Endothelial cell of umbilical vein (primary cell): ENCODE data around the gene KIAA1671. TPM values are rescaled to one million over a fixed set of nuclear protein-coding genes. Genes with fewer than 3 reads are reported as not detected.

ENCODE experiments used
- BruUV-seq: library from RNA; stranded (reverse); fragments of 400-500 nt; replicated peaks from 2 replicates; lab custom pipeline; 2021; lab: Mats Ljungman, UMichigan
- CTCF ChIA-PET: fragments of 300-600, 350-600 bp; sonication (Branson Sonifier 250); formaldehyde crosslinking; loops from one replicate; lab custom pipeline; 2021; ENCODE audit warnings: antibody characterized with exemption, inconsistent platforms; lab: Charles Lee
- POLR2A ChIA-PET: fragments of 300-600, 350-600 bp; sonication (Branson Sonifier 250); formaldehyde crosslinking; loops from one replicate; lab custom pipeline; 2021; ENCODE audit warnings: antibody characterized with exemption, inconsistent platforms; lab: Charles Lee
- DNase-seq: peaks from one replicate; pipeline ENCODE4 v3.0.0-alpha.2; 2011; ENCODE audit warnings: low read depth, low spot score
- FAIRE-seq: peaks from 2 replicates; lab custom pipeline; 2011; peaks lifted over from hg19 to GRCh38; lab: Jason Lieb, UNC
- H2AFZ ChIP-seq: 2 replicates; pipeline ENCODE4 v1.6.0; 2012; ENCODE audit warnings: low read depth, low read length, control low read depth, inconsistent platforms
- H3K27ac ChIP-seq: 2 replicates; pipeline ENCODE4 v1.5.1; 2011; ENCODE audit warnings: low read depth, mild to moderate bottlenecking, control low read depth, low read length, moderate library complexity; ENCODE audit not compliant: insufficient read depth
- H3K27me3 ChIP-seq, 2 experiments: 2 replicates each; pipeline versions ENCODE4 v1.6.0 to v1.6.1; 2011; ENCODE audit warnings: low read length in 2 of 2, mixed read lengths in 1 of 2; ENCODE audit not compliant: control insufficient read depth in 2 of 2, insufficient read depth in 2 of 2
- H3K36me3 ChIP-seq, 2 experiments: 2 replicates in 1 of 2; 3 replicates in 1 of 2; pipeline ENCODE4 v1.5.1; 2011; ENCODE audit warnings: low read length in 2 of 2, mild to moderate bottlenecking in 1 of 2, moderate library complexity in 1 of 2; ENCODE audit not compliant: control insufficient read depth in 2 of 2, insufficient read depth in 2 of 2; ENCODE audit errors: extremely low read depth in 1 of 2
- H3K4me1 ChIP-seq: 3 replicates; pipeline ENCODE4 v1.5.1; 2011; ENCODE audit warnings: mild to moderate bottlenecking, low read length; ENCODE audit not compliant: control insufficient read depth, insufficient read depth; ENCODE audit errors: extremely low read depth
- H3K4me2 ChIP-seq: 2 replicates; pipeline ENCODE4 v1.6.1; 2011; ENCODE audit warnings: low read length, control low read depth, mixed read lengths; ENCODE audit not compliant: insufficient read depth
- H3K4me3 ChIP-seq, 3 experiments: fragments of 200-600 bp in 1 of 3; sonication (generic), shearing (Covaris generic) in 1 of 3; replicated peaks in 1 of 3; 2 replicates each; pipeline ENCODE4 v1.5.1; 2011 to 2016; ENCODE audit warnings: control low read depth in 3 of 3, low read length in 3 of 3, mild to moderate bottlenecking in 2 of 3, inconsistent platforms in 1 of 3, low read depth in 1 of 3, moderate library complexity in 1 of 3; ENCODE audit not compliant: insufficient read depth in 1 of 3
- H3K79me2 ChIP-seq: 2 replicates; pipeline ENCODE4 v1.6.0; 2012; ENCODE audit warnings: low read length, inconsistent platforms; ENCODE audit not compliant: control insufficient read depth, insufficient read depth
- H3K9ac ChIP-seq: replicated peaks from 2 replicates; pipeline ENCODE3; 2011; ENCODE audit warnings: low read length, control low read depth; ENCODE audit not compliant: insufficient read depth; ENCODE audit errors: extremely low read depth
- H3K9me1 ChIP-seq: replicated peaks from 3 replicates; pipeline ENCODE4 v1.6.0; 2011; ENCODE audit warnings: mild to moderate bottlenecking, low read length; ENCODE audit not compliant: control insufficient read depth, insufficient read depth; ENCODE audit errors: extremely low read depth
- H3K9me3 ChIP-seq: replicated peaks from 2 replicates; pipeline ENCODE4 v1.5.1; 2012; ENCODE audit warnings: low read length, inconsistent platforms; ENCODE audit not compliant: control insufficient read depth, insufficient read depth
- H4K20me1 ChIP-seq: replicated peaks from 2 replicates; pipeline ENCODE3; 2011; ENCODE audit warnings: mild to moderate bottlenecking, low read length; ENCODE audit not compliant: control insufficient read depth, insufficient read depth; ENCODE audit errors: extremely low read depth
- CTCF ChIP-seq, 2 donors: IDR thresholded peaks; 1 replicate in 1 of 2; 2 replicates in 1 of 2; pipeline ENCODE4 v1.5.1; 2011; ENCODE audit warnings: low read length in 2 of 2, mild to moderate bottlenecking in 2 of 2, moderate library complexity in 2 of 2, control low read depth in 1 of 2, inconsistent platforms in 1 of 2, low read depth in 1 of 2; ENCODE audit not compliant: insufficient read depth in 1 of 2; ENCODE audit errors: extremely low read depth in 1 of 2
- EZH2 ChIP-seq: IDR thresholded peaks from 2 replicates; pipeline ENCODE4 v1.6.1; 2012; ENCODE audit warnings: borderline replicate concordance, low read depth, mild to moderate bottlenecking, moderate library complexity, low read length, inconsistent platforms; ENCODE audit not compliant: severe bottlenecking
- FOS ChIP-seq: IDR thresholded peaks from 2 replicates; pipeline ENCODE4 v1.6.1; 2011; ENCODE audit warnings: mild to moderate bottlenecking, low read length, moderate library complexity, borderline replicate concordance; ENCODE audit not compliant: insufficient read depth
- GATA2 ChIP-seq: IDR thresholded peaks from 2 replicates; pipeline ENCODE4 v1.7.0; 2011; ENCODE audit warnings: low read depth, mild to moderate bottlenecking, moderate library complexity, mixed read lengths, low read length; ENCODE audit not compliant: insufficient read length, insufficient read depth
- JUN ChIP-seq: IDR thresholded peaks from 2 replicates; pipeline ENCODE4 v1.6.1; 2011; ENCODE audit warnings: borderline replicate concordance, low read depth; ENCODE audit not compliant: insufficient read length, insufficient read depth
- MYC ChIP-seq: IDR thresholded peaks from one replicate; pipeline ENCODE4 v1.6.1; 2011; ENCODE audit warnings: mild to moderate bottlenecking, low read depth, low read length
- POLR2A ChIP-seq: IDR thresholded peaks from 2 replicates; pipeline ENCODE4 v1.6.1; 2012; ENCODE audit warnings: low read depth, mild to moderate bottlenecking, control low read depth, low read length
- POLR2AphosphoS5 ChIP-seq: IDR thresholded peaks from 2 replicates; pipeline ENCODE4 v1.6.1; 2012; ENCODE audit warnings: low read depth, mild to moderate bottlenecking, control low read depth, low read length, moderate library complexity; ENCODE audit not compliant: insufficient read depth
- dilution Hi-C: fragments of 300-500 bp; cut with MboI; formaldehyde crosslinking; loops from one replicate; pipeline ENCODE4 v1.15.0; 2019; ENCODE audit warnings: low sequenced_read_pairs; ENCODE audit not compliant: extremely low pct_ligation_motif_present
- intact Hi-C: fragments of 100-400 bp; cut with micrococcal nuclease; formaldehyde crosslinking; loops from one replicate; pipeline ENCODE4 v1.10.0; 2022
- polyA plus RNA-seq, 4 experiments: library from polyadenylated mRNA; depleted of rRNA in 3 of 4; stranded (reverse) in 3 of 4; unstranded in 1 of 4; fragments of >200 nt; gene quantifications; 2 replicates each; pipeline versions ENCODE4 v1.2.1 to v1.2.3, GENCODE V29; 2011 to 2012; ENCODE audit warnings: missing spikeins in 1 of 4
- total RNA-seq: library from RNA; stranded (reverse); gene quantifications from 2 replicates; pipeline ENCODE4 v1.2.3, GENCODE V29; 2021
- TF ChIP-seq, protein P1 (sequence below): IDR thresholded peaks from 2 replicates; pipeline ENCODE4 v1.6.1; 2011; ENCODE audit not compliant: insufficient read depth, insufficient read length

KIAA1671 gene
- total and polyA plus RNA-seq, 2 donors (not counting 3 experiments of a cell fraction or from before 2014, with no cell fraction given) = 23.1 to 85.1 TPM

DNA sequence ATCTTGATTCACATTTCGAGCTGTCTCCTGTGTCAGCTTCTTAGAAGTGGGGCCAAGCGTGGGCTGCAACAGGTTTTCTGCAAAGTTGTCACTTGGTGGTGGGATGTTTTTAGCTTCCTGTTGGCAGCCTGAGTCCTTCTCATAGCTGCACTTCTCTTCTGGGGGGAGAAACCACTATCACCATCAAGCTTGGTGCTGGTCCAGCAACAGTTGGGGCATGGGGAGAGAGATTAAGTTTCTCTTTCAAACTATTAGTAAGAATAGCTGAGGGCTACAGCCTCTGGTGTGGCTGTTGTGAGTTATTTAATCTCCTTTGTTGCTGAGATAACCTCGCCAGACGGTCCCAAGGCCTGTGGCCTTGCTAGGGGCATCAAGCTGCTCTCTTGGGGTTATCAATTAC lies 123.8 kb downstream of the KIAA1671 start:
- no TSS peak for BruUV-seq
- Histone ChIP-seq H3K9ac (no peak overlapping the region), H3K27ac (no peak overlapping the region), H3K4me1 (no peaks in the 10 kb centered on the region), H4K20me1 (peaks cover 2% of the 10 kb centered on the region), H3K9me3 (no peaks in the 10 kb centered on the region), H2AFZ (no peak overlapping the region), H3K27me3 (no peaks in the 10 kb centered on the region), H3K4me2 (no peak overlapping the region), H3K9me1 (no peaks in the 10 kb centered on the region), H3K79me2 (no peaks in the 10 kb centered on the region), H3K4me3 (no peak overlapping the region), H3K36me3 (no peaks in the 10 kb centered on the region)
- POLR2A ChIA-PET = no interaction called here
- FAIRE-seq (no peak), DNase-seq (no peak)
- no peak for TF ChIP-seq POLR2A
- TF ChIP-seq EZH2 = no peak
- TF ChIP-seq GATA2 = no peak
- no peak for TF ChIP-seq POLR2AphosphoS5
- TF ChIP-seq, protein P1, sequence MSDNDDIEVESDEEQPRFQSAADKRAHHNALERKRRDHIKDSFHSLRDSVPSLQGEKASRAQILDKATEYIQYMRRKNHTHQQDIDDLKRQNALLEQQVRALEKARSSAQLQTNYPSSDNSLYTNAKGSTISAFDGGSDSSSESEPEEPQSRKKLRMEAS = no peak
- TF ChIP-seq FOS = no peak
- TF ChIP-seq MYC = no peak
- TF ChIP-seq JUN = no peak
- no peak for TF ChIP-seq CTCF (IDR thresholded peaks at IDR 0.05; ENCODE audit: extremely low read depth in 1 of 2, insufficient read depth in 1 of 2, low read depth in 1 of 2, low read length in 2 of 2)
- intact Hi-C loops = no loop called here
- CTCF ChIA-PET = interaction anchor here (0.6 to 1.3 kb wide), 6 partner anchors 14 to 257 kb away, joined by 3 to 5 read pairs (median 3); no protein-coding TSS in a partner anchor
- dilution Hi-C loops = no loop called here
